Fibroblast of mammary gland (primary cell): ENCODE results near the gene ZNF319.

Experiments used
- DNase-seq: peaks from one replicate; pipeline ENCODE4 v3.0.0-alpha.2; 2010; ENCODE audit warnings: low read depth
- H3K4me3 ChIP-seq: 2 replicates; pipeline ENCODE4 v1.5.1; 2011; ENCODE audit warnings: low read depth, mild to moderate bottlenecking, low read length, moderate library complexity; ENCODE audit not compliant: control insufficient read depth
- TF ChIP-seq, protein P1 (sequence below): conservative IDR thresholded peaks from 2 replicates; pipeline ENCODE4 v1.5.1; 2011; ENCODE audit warnings: low read depth, low read length, inconsistent platforms; ENCODE audit not compliant: control insufficient read depth, insufficient read depth

Gene ZNF319

DNA sequence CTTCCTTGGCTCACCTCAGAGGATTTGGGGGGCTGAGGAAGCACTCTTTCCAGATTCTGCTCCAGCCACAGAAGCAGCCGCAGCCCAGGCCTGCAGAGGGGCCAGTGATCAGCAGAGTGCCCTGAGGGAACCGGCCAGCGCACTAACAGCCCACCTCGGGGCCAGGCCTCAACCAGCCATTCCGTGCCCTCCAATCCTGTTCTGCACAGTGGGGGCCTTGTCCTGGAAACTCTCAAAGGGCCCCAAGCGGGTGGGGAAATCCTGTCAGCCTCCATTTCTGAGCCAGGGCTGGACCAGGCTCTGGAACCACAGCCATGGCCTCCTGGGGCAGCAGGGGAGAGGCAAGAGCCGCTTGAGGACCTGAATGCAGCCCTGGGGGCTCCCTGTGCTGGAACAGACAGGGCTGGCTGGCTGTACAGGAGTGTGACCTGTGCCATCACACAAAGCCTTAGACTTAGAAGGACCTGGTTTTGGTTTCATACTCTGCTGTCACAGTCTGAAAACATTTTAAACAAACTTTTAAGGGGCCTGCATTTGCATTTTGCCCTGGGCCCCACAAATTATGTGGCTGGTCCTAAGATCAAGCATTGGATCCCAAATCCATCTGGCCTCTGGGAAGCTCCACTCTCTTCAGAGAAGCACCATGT, 39.5 kb downstream of the ZNF319 start:
- no peak for DNase-seq
- no peak overlapping the region for H3K4me3 ChIP-seq
- TF ChIP-seq, protein P1, sequence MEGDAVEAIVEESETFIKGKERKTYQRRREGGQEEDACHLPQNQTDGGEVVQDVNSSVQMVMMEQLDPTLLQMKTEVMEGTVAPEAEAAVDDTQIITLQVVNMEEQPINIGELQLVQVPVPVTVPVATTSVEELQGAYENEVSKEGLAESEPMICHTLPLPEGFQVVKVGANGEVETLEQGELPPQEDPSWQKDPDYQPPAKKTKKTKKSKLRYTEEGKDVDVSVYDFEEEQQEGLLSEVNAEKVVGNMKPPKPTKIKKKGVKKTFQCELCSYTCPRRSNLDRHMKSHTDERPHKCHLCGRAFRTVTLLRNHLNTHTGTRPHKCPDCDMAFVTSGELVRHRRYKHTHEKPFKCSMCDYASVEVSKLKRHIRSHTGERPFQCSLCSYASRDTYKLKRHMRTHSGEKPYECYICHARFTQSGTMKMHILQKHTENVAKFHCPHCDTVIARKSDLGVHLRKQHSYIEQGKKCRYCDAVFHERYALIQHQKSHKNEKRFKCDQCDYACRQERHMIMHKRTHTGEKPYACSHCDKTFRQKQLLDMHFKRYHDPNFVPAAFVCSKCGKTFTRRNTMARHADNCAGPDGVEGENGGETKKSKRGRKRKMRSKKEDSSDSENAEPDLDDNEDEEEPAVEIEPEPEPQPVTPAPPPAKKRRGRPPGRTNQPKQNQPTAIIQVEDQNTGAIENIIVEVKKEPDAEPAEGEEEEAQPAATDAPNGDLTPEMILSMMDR: no peak

GRCh38 chr16:57960310-57960709, 40.2 kb downstream of the ZNF319 start:
- H3K4me3 ChIP-seq: no peak overlapping the region
- TF ChIP-seq, protein P1: no peak
- DNase-seq: no peak

DNA sequence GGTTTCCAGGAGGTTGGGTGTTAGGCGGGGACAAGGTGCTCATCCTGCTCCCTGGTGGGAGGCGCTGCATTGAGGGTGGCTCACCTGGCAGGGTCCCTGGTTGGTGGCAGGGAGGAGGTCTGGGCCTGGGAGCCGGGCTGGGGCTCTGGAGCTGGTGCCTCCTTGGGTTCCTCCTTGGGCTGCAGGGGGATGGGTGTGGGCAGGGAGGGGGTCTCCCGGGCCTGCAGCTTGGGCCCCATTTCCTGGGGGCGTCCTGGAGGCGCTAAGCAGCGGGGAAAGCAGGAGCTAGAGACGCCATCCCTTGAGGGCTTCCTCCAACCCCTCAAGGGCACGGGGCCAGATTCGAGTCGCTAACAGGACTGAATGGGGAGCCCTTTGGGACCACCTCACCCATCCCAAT, 40.7 kb downstream of the ZNF319 start:
- TF ChIP-seq, protein P1: no peak
- no peak overlapping the region for H3K4me3 ChIP-seq
- no peak for DNase-seq

GRCh38 chr16:57959121-57959520, 41.4 kb downstream of the ZNF319 start:
- no peak for DNase-seq
- no peak overlapping the region for H3K4me3 ChIP-seq
- TF ChIP-seq, protein P1: no peak

DNA sequence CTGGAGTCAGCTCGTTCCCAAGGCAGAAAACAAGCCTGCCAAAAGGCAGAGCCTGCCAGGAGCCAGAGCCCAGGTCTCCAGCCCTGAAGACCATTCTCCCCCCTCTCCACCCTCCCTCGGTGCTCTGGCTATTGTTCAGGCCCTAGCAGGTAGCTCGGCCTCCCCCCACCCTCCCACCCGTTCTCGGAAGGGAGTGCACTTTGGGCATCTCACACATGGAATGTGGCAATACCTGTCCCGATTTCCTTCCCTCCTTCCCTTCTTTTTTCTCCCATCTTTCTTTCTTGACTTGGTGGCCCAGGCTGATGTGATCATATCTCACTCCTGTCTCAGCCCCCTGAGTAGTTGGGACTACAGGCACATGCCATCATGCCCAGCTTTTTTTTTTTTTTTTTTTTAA, 41.9 kb downstream of the ZNF319 start:
- TF ChIP-seq, protein P1: no peak
- DNase-seq: no peak
- no peak overlapping the region for H3K4me3 ChIP-seq

DNA sequence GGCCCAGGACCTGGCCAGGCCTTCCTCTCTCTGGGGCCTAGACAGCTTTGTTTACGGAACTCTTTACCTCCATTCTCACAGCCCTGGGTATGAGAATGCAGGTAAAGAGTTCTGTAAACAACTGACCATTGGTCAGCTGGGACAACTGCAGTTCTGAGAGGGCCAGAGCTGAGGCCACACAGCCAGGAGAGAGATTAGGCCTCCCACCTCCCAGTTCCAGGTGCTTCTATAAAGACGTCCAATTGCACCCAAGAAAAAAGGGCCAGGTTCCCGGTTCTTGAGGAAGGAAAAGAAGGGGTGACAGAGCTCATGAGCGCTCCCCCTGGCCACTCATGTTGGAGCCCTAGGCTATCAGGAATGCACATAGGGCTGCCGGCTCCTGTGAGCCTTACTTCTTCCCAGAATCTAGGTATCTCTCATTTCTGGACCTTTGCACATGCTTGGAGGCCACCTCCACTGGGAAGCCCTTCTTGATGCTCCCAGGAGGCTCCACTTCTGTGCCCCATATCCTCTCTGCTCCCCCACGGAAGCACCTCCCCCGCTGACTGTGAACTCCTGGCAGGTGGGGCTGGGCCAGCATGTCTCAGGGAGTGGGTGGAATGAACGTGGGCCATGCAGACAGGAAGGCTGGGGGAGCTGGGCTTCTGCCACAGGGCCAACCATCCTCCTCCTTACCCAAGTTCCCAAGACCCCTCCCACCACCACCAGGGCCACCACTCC, 42.6 kb downstream of the ZNF319 start:
- H3K4me3 ChIP-seq: no peak overlapping the region
- DNase-seq: no peak
- TF ChIP-seq, protein P1: no peak
